T-helper 9 cell (primary cell): ENCODE data around the gene CACNA1I.

ENCODE experiments used
- DNase-seq: peaks from one replicate; pipeline ENCODE4 v3.0.0-alpha.2; 2020

The CACNA1I gene

GRCh38 chr22:39598017-39598965 lies 27.7 kb downstream of the CACNA1I start:
- DNase-seq = peak; percentile 67

- DNase-seq = no peak
Measured at GRCh38 chr22:39600491-39601179, 30.1 kb downstream of the CACNA1I start.

- no peak for DNase-seq
Measured at GRCh38 chr22:39601180-39601535, 30.6 kb downstream of the CACNA1I start.

- no peak for DNase-seq
Measured at GRCh38 chr22:39603345-39603744, 32.8 kb downstream of the CACNA1I start.

DNA sequence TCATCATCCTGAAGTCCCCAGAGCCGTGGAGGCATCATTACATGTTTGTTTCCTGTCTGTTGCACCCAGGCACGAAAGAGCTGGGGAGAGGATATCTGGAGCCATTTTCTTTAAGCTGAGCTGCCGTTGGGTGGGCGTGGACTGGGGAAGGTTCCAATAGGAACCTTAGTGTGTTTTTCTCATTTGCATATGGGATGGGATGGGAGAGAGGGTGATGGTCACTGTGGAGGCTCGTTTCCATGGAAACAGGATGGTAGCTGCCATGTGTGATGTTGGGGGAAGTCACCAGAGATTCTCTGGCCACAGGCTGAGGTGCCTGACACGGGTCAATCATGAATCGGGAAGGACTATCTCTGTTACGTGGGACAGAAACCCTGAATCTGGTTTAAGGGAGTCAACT lies 39.7 kb downstream of the CACNA1I start:
- DNase-seq = no peak

GRCh38 chr22:39610766-39611165 lies 40.2 kb downstream of the CACNA1I start:
- DNase-seq = no peak

DNA sequence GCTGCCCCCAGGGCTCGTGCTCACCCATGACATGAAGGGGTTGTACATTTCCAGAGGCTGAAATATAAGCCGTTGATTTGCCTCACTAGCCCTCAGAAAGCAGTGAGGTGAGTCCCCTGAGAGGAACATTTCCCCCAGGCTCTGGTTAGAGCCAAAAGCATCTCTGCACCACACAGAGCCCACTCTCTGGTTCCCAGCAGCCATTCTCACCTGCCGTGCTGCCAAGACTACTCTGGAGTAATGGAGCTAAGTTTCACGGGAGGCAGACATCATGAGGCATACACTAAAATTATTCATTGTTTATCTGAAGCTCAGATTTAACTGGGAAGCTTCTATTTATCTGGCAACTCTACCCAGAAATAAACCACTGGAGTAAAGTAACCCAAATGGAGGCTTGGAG lies 40.8 kb downstream of the CACNA1I start:
- DNase-seq = no peak

DNA sequence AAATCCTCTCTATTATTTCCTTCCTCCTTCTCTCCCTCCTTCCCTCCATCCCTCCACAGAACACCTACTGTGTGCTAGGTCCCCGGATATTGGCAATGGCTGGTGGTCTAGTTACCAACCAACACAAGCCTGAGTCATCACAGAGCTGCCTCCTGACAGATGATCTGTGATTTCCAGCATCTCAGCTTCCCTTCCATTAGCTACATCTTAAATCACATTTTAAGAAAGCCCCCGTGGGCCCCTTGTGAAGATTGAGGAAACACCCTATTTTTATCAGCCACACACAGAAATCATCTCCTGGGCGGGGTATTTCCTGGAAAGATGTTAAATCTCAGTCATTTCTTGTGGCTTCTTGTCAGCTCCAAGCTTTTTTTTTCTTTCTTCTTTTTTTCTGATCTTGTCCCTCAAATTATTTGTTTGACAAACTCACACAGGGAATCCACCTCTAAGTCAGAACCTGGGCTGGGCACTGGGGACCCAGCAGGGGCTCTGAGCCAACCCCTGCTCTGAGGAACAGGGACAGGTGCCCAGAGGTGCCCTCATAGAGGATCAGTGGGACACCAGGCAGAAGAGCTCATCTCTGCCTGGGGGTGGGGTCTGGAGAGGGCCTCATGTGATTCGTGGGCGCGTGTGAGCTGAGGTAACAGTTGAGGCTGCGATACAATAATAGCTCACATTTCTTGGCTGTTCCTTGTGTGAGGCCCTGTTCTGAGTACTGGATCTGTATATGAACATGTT lies 42.4 kb downstream of the CACNA1I start:
- DNase-seq = no peak

GRCh38 chr22:39613549-39613921 lies 43.0 kb downstream of the CACNA1I start:
- no peak for DNase-seq

- DNase-seq = no peak
Measured at GRCh38 chr22:39614442-39614841, 43.9 kb downstream of the CACNA1I start.

- DNase-seq = no peak
Measured at GRCh38 chr22:39616051-39616450, 45.5 kb downstream of the CACNA1I start.

- DNase-seq = no peak
Measured at GRCh38 chr22:39616781-39617180, 46.2 kb downstream of the CACNA1I start.

GRCh38 chr22:39617342-39617741 lies 46.8 kb downstream of the CACNA1I start:
- no peak for DNase-seq

GRCh38 chr22:39617970-39618757 lies 47.6 kb downstream of the CACNA1I start:
- no peak for DNase-seq

DNA sequence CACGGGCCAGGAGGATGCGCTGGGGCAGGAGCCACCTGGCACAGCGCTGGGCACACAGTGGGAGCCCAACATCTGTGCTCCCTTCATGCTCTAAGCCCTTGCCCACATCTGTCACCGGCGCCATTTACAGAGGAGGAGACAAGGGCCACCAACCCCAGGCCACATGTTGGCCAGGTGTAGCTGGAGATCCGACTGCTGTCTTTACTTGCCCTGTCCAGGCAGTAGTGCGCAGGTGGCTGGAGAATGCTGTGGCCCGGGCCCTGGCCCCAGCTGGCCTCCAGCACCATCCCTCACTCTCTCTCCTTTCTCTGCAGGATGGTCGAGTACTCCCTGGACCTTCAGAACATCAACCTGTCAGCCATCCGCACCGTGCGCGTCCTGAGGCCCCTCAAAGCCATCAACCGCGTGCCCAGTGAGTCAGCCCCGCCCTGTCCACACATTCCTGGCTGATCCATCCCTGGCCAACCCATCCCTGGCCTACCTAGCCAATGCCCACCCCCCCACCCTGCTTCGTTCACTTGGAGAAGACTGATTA lies 48.5 kb downstream of the CACNA1I start:
- DNase-seq = no peak

DNA sequence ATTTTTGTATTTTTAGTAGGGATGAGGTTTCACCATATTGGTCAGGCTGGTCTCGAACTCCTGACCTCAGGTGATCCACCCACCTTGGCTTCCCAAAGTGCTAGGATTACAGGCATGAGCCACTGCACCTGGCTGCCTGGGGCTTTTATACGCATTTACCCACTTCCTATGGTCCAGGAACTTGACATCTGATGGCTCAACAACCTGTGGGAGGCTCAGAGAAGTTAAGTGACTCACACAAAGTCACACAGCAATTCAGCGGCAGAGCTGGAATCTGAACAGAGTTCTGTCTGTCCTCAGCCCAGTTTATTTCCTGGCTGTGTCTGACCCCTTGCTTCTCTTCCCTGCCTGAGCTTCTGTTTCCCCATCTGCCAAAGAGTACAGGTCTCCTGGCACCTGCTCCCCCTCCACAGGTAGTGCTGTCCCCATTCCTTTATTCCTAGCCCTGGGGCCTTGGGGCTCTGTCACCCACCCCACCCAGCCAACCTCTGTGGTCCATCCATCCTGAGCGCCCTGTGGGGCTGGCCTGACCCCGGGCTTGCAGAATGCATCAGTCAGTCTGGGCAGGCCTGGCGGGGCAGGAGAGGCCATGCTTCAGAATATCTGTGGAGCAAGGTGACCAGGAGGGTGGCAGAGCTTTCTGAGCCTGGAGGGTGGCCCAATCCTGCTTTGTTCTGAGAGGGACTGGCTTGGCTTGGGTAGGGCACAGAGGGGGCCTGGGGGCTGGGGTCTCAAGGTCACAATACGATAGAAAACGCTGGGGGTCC lies 50.6 kb downstream of the CACNA1I start:
- no peak for DNase-seq

- DNase-seq = no peak
Measured at GRCh38 chr22:39621826-39622225, 51.3 kb downstream of the CACNA1I start.

- DNase-seq = peak; percentile 73
Measured at GRCh38 chr22:39622881-39623367, 52.4 kb downstream of the CACNA1I start.

GRCh38 chr22:39623603-39624500 lies 53.3 kb downstream of the CACNA1I start:
- DNase-seq = no peak

DNA sequence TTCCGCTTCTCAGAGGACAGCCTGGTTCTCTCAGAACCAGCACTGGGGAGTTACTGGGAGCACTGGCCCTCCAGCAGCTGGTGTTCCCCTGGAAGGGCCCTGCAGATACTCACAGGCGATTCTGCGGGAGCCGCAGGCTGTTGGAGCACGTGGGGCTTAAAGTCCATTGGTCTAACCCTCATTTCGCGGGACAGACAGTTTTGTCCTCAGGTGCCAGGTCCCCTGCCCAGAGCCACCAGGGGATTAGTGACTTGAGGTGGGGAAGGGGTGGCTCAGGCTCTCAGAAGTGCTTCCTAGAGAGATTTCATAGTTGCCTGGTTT lies 53.9 kb downstream of the CACNA1I start:
- DNase-seq = no peak
